ENCODE measurements around the gene TLCD3A.

DNA sequence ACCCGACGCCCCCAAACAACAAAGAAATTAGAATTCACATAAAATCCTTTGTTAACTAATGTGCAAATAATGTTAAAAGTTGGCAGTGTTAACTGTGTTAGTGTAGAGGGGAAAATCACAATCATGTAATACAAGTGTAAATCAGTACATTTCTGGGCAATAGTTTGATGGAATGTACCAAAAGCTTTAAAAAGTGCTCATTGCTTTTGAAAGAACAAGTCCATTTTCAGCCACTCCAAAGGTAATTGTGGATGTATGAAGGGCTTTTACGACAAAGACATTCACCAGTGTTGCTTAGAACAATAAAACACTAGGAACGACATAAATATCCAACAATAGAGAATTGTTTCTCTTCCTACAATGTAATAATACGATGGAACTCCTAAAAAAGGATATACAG, 40.6 kb downstream of the TLCD3A start:
- TF ChIP-seq, protein P1, sequence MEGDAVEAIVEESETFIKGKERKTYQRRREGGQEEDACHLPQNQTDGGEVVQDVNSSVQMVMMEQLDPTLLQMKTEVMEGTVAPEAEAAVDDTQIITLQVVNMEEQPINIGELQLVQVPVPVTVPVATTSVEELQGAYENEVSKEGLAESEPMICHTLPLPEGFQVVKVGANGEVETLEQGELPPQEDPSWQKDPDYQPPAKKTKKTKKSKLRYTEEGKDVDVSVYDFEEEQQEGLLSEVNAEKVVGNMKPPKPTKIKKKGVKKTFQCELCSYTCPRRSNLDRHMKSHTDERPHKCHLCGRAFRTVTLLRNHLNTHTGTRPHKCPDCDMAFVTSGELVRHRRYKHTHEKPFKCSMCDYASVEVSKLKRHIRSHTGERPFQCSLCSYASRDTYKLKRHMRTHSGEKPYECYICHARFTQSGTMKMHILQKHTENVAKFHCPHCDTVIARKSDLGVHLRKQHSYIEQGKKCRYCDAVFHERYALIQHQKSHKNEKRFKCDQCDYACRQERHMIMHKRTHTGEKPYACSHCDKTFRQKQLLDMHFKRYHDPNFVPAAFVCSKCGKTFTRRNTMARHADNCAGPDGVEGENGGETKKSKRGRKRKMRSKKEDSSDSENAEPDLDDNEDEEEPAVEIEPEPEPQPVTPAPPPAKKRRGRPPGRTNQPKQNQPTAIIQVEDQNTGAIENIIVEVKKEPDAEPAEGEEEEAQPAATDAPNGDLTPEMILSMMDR (IDR thresholded peaks at IDR 0.05; ENCODE audit: low read depth, low read length): no peak
- no peak for TF ChIP-seq EZH2phosphoT487 (IDR thresholded peaks at IDR 0.05; ENCODE audit: low read depth)
